SU-DHL-6 (cell line): ENCODE measurements around the gene DDX24.

Experiments used
- H2AFZ ChIP-seq: fragments of 200-600 bp; sonication (generic); 2 replicates; pipeline ENCODE4 v1.6.1; 2014; ENCODE audit warnings: low read depth, mild to moderate bottlenecking, moderate library complexity, mixed read lengths, antibody characterized with exemption, low read length; ENCODE audit not compliant: severe bottlenecking
- H3F3A ChIP-seq: fragments of 200-600 bp; shearing (Covaris generic); 2 replicates; pipeline ENCODE4 v1.6.0; 2016; ENCODE audit warnings: antibody characterized with exemption, mild to moderate bottlenecking; ENCODE audit not compliant: insufficient read depth
- H3K27ac ChIP-seq: fragments of 200-600 bp; sonication (generic); 2 replicates; pipeline ENCODE4 v1.5.1; 2016; ENCODE audit warnings: low read depth, mild to moderate bottlenecking, low read length, moderate library complexity, mixed read lengths
- H3K27me3 ChIP-seq: fragments of 200-600 bp; sonication (generic), shearing (Covaris generic); 2 replicates; pipeline ENCODE4 v1.6.0; 2014; ENCODE audit warnings: mild to moderate bottlenecking, low read length
- H3K36me3 ChIP-seq: fragments of 200-600 bp; sonication (generic); 2 replicates; pipeline ENCODE4 v1.6.1; 2014; ENCODE audit warnings: mild to moderate bottlenecking, low read length, mixed read lengths
- H3K4me2 ChIP-seq: fragments of 300-600, 200-600 bp; shearing (Covaris generic), sonication (generic); 2 replicates; pipeline ENCODE4 v1.6.0; 2014; ENCODE audit warnings: low read length, low read depth, mild to moderate bottlenecking; ENCODE audit not compliant: poor library complexity, severe bottlenecking
- H3K4me3 ChIP-seq: fragments of 200-600 bp; sonication (generic); 2 replicates; pipeline ENCODE4 v1.5.1; 2014; ENCODE audit warnings: antibody characterized with exemption, low read length, mild to moderate bottlenecking, mixed read lengths; ENCODE audit not compliant: insufficient read depth, poor library complexity, severe bottlenecking
- H3K79me2 ChIP-seq: fragments of 200-600 bp; sonication (generic); 2 replicates; pipeline ENCODE4 v1.6.1; 2014; ENCODE audit warnings: mild to moderate bottlenecking, low read length, moderate library complexity; ENCODE audit not compliant: insufficient read depth
- H3K9ac ChIP-seq: fragments of 200-600 bp; sonication (generic); 2 replicates; pipeline ENCODE4 v1.7.0; 2014; ENCODE audit warnings: mild to moderate bottlenecking, low read length
- H3K9me2 ChIP-seq: fragments of 200-600 bp; sonication (generic); replicated peaks from 2 replicates; pipeline ENCODE4 v1.6.1; 2014; ENCODE audit warnings: low read length; ENCODE audit not compliant: insufficient read depth
- H3K9me3 ChIP-seq: fragments of 200-600 bp; sonication (generic); 2 replicates; pipeline ENCODE4 v1.6.1; 2014; ENCODE audit warnings: low read length, mixed read lengths; ENCODE audit not compliant: insufficient read depth
- H4K20me1 ChIP-seq: fragments of 200-600 bp; sonication (generic); 2 replicates; pipeline ENCODE4 v1.6.1; 2014; ENCODE audit warnings: low read depth, mild to moderate bottlenecking, antibody characterized with exemption, low read length, moderate library complexity, mixed read lengths
- EZH2phosphoT487 ChIP-seq: fragments of 200-600 bp; sonication (generic), shearing (Covaris generic); conservative IDR thresholded peaks from 2 replicates; pipeline ENCODE4 v1.6.1; 2018; ENCODE audit warnings: mild to moderate bottlenecking, antibody characterized with exemption, low read length, moderate library complexity, mixed read lengths
- TF ChIP-seq, protein P1 (sequence below): fragments of 200-600 bp; sonication (generic); IDR thresholded peaks from one replicate; pipeline ENCODE4 v1.5.1; 2017; ENCODE audit warnings: antibody characterized with exemption, mild to moderate bottlenecking, low read length, moderate library complexity; ENCODE audit not compliant: insufficient read depth, poor library complexity, severe bottlenecking

The DDX24 gene

DNA sequence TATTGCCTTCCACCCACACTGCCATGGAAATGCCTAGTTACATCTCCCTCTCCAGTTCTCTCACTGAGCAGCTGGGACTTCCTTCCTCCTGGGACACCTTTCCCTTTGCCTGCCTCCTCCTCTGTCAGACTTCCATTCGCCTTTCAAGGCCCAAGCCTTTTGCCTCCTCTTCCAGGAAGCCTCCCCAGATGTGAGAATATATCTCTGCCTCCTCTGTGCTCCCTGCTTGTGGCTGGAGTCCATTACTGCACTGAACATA lies 45.3 kb upstream of the DDX24 start:
- H3K4me3 ChIP-seq: no peak overlapping the region
- no peak overlapping the region for H2AFZ ChIP-seq
- H4K20me1 ChIP-seq: no peaks in the 10 kb centered on the region
- H3K36me3 ChIP-seq: no peaks in the 10 kb centered on the region
- no peaks in the 10 kb centered on the region for H3K9me2 ChIP-seq
- no peaks in the 10 kb centered on the region for H3K79me2 ChIP-seq
- H3K9me3 ChIP-seq: no peaks in the 10 kb centered on the region
- H3K9ac ChIP-seq: no peak overlapping the region
- H3K27me3 ChIP-seq: no peaks in the 10 kb centered on the region
- TF ChIP-seq EZH2phosphoT487: no peak
- TF ChIP-seq, protein P1, sequence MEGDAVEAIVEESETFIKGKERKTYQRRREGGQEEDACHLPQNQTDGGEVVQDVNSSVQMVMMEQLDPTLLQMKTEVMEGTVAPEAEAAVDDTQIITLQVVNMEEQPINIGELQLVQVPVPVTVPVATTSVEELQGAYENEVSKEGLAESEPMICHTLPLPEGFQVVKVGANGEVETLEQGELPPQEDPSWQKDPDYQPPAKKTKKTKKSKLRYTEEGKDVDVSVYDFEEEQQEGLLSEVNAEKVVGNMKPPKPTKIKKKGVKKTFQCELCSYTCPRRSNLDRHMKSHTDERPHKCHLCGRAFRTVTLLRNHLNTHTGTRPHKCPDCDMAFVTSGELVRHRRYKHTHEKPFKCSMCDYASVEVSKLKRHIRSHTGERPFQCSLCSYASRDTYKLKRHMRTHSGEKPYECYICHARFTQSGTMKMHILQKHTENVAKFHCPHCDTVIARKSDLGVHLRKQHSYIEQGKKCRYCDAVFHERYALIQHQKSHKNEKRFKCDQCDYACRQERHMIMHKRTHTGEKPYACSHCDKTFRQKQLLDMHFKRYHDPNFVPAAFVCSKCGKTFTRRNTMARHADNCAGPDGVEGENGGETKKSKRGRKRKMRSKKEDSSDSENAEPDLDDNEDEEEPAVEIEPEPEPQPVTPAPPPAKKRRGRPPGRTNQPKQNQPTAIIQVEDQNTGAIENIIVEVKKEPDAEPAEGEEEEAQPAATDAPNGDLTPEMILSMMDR: no peak
- no peak overlapping the region for H3K27ac ChIP-seq
- no peak overlapping the region for H3K4me2 ChIP-seq
- no peaks in the 10 kb centered on the region for H3F3A ChIP-seq

DNA sequence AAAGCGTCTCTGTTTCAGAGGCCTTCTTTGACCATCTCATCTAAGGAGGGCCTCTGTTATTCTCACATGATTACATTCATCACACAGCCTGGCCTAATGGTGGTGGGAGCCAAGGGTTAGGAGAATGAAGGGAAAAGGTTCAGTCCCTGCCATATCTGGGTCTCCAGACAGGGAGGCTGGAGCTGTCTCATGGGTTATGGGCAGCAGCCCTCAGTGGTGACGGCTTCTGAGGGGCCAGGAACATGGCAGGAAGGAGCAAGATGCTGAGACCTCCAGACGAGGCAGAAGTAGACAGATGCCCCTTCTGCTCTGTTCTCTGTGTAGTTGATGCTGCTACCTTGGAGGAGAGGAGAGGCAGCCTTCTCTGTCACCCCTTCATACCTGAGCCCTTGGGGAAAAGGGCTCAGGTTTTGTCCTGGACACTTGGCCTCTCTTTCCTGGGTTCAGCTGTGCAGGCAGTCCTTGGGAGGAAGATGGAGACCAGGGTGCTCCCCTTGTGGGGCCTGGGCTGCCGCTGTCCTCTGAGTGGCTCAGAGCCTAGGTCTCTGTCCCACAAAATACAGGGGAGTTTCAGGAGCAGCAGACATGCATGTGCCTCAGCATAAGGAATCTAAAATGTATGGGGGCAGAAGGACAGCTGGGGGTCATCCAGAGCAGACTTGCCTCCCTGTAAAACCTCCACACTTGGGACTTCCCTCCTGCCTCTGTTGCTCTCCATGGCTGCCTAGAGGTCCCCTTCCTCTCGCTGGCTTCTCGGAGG lies 44.8 kb upstream of the DDX24 start:
- H2AFZ ChIP-seq: no peak overlapping the region
- no peaks in the 10 kb centered on the region for H3F3A ChIP-seq
- no peaks in the 10 kb centered on the region for H3K36me3 ChIP-seq
- H3K4me2 ChIP-seq: no peak overlapping the region
- no peaks in the 10 kb centered on the region for H3K27me3 ChIP-seq
- H3K9me2 ChIP-seq: no peaks in the 10 kb centered on the region
- no peaks in the 10 kb centered on the region for H3K9me3 ChIP-seq
- H3K4me3 ChIP-seq: no peak overlapping the region
- no peak overlapping the region for H3K27ac ChIP-seq
- H4K20me1 ChIP-seq: no peaks in the 10 kb centered on the region
- H3K79me2 ChIP-seq: no peaks in the 10 kb centered on the region
- TF ChIP-seq, protein P1: no peak
- no peak for TF ChIP-seq EZH2phosphoT487
- H3K9ac ChIP-seq: no peak overlapping the region

DNA sequence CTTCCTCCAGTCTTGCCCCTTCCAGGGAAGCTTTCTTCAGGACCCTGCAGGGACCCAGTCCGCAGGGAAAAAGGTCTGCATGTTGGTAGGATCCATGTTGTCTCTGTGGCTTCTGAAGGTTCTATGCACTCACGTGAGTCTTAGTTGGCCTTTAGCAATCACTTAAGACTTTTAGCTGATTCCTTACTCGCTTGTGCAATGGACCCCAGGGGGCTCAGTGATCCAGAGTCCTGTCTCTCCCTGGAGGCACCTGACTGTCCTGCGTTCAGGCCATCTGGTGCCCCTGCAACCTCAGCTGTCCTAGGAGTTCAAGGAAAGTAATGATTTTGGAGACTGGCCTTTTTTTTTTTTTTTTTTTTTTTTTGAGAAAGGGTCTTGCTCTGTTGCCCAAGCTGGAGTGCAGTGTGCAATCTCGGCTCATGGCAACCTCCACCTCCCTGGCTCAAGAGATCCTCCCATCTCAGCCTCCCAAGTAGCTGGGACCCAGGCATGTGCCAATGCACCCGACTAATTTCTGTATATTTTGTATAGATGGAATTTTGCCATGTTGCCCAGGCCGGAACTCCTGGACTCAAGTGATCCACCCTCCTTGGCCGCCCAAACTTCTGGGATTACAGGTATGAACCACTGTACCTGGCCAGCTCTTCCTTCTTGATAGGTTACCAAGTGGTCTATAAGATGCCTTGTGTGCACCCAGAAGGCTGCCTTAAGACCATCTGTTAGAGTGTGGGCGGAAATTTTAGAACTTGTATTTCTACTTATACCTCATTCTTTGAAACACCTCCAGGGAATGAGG lies 43.8 kb upstream of the DDX24 start:
- Histone ChIP-seq H3K36me3 (no peaks in the 10 kb centered on the region), H2AFZ (no peak overlapping the region), H3F3A (no peaks in the 10 kb centered on the region), H3K9me3 (0 out of 2 replicates have a peak, but pooled peaks cover 2% of the 10 kb centered on the region), H3K27ac (no peak overlapping the region), H3K4me3 (no peak overlapping the region), H3K4me2 (no peak overlapping the region), H4K20me1 (no peaks in the 10 kb centered on the region), H3K9ac (no peak overlapping the region), H3K9me2 (no peaks in the 10 kb centered on the region), H3K27me3 (no peaks in the 10 kb centered on the region), H3K79me2 (no peaks in the 10 kb centered on the region)
- TF ChIP-seq EZH2phosphoT487: no peak

DNA sequence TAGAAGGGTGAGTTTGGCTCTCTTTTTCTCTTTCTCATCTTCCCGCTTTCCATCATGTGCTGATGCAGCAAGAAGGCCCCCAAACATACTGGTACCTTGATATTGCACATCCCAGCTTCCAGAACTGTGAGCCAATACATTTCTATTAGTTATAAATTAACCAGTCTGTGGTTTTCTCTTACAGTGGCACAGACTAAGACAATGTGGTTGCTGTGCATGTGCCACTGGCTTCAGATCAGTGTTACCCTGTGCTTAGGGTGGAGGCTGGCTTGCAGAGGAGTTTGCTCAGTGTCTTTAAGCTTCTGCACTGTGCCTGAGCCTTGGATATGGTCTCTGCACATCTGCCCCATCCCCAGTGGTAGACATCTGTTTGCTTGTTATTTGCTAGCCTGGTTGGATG lies 42.9 kb upstream of the DDX24 start:
- Histone ChIP-seq H3K27ac (no peak overlapping the region), H3K9ac (no peak overlapping the region), H3K36me3 (no peaks in the 10 kb centered on the region), H3K9me2 (no peaks in the 10 kb centered on the region), H4K20me1 (no peaks in the 10 kb centered on the region), H2AFZ (no peak overlapping the region), H3K4me2 (no peak overlapping the region), H3K4me3 (no peak overlapping the region), H3K79me2 (no peaks in the 10 kb centered on the region), H3K9me3 (0 out of 2 replicates have a peak, but pooled peaks cover 5% of the 10 kb centered on the region), H3F3A (no peaks in the 10 kb centered on the region), H3K27me3 (no peaks in the 10 kb centered on the region)
- TF ChIP-seq, protein P1: no peak
